HG02798 (cell line): ENCODE measurements around the gene NLRP14.

Experiments used
- ATAC-seq: cut with Tn5 transposase; IDR thresholded peaks from one replicate; pipeline ENCODE4 v1.9.1; 2021; ENCODE audit warnings: mild to moderate bottlenecking; ENCODE audit not compliant: unreplicated experiment, poor library complexity

NLRP14 gene

GRCh38 chr11:7020183-7020917 lies at the start of gene NLRP14, which contains the start of gene ZNF214:
Gene NLRP14 (plus strand): TSS chr11:7020479. CDS start chr11:7038587, 18,108 bp downstream.
Gene ZNF214 (minus strand): TSS chr11:7020346. CDS start chr11:7002835, 17,511 bp downstream.
- peak; percentile 71 for ATAC-seq

GRCh38 chr11:6979365-6979764 lies 40.9 kb upstream of the NLRP14 start:
- no peak for ATAC-seq

- ATAC-seq = no peak
Observed at GRCh38 chr11:6986487-6986886, 33.8 kb upstream of the NLRP14 start.

- ATAC-seq = no peak
Observed at GRCh38 chr11:6988506-6988905, 31.8 kb upstream of the NLRP14 start.

- no peak for ATAC-seq
Observed at GRCh38 chr11:6991227-6991626, 29.1 kb upstream of the NLRP14 start.

GRCh38 chr11:6992026-6992425 lies 28.3 kb upstream of the NLRP14 start:
- no peak for ATAC-seq

- no peak for ATAC-seq
Observed at GRCh38 chr11:6992457-6993417, 27.5 kb upstream of the NLRP14 start.

- ATAC-seq = no peak
Observed at GRCh38 chr11:6995703-6996102, 24.6 kb upstream of the NLRP14 start.

GRCh38 chr11:7004482-7004881 lies 15.8 kb upstream of the NLRP14 start:
- peak; percentile 70 for ATAC-seq

- ATAC-seq = no peak
Observed at GRCh38 chr11:7014118-7014517, 6.2 kb upstream of the NLRP14 start.

GRCh38 chr11:7016011-7016410 lies 4.3 kb upstream of the NLRP14 start:
- no peak for ATAC-seq

GRCh38 chr11:7019500-7020182 lies 638 bp upstream of the NLRP14 start:
- peak; percentile 23 for ATAC-seq

- no peak for ATAC-seq
Observed at GRCh38 chr11:7021318-7021717, 1.0 kb downstream of the NLRP14 start.

- ATAC-seq = no peak
Observed at GRCh38 chr11:7028141-7028540, 7.9 kb downstream of the NLRP14 start.

- no peak for ATAC-seq
Observed at GRCh38 chr11:7030836-7031235, 10.6 kb downstream of the NLRP14 start.

GRCh38 chr11:7031471-7031871 lies 11.2 kb downstream of the NLRP14 start:
- ATAC-seq = no peak

- no peak for ATAC-seq
Observed at GRCh38 chr11:7032692-7033091, 12.4 kb downstream of the NLRP14 start.

GRCh38 chr11:7034019-7034418 lies 13.7 kb downstream of the NLRP14 start:
- ATAC-seq = no peak

GRCh38 chr11:7046474-7047175 lies 26.3 kb downstream of the NLRP14 start:
- no peak for ATAC-seq

GRCh38 chr11:7050191-7050590 lies 29.9 kb downstream of the NLRP14 start:
- peak; percentile 62 for ATAC-seq
